Panc1 (cell line): ENCODE data around the gene KRTAP5-1. TPM values are rescaled to one million over a fixed set of nuclear protein-coding genes. Genes with fewer than 3 reads are reported as not detected.

Experiments
- ATAC-seq: fragments of 200-7000 bp; cut with Tn5 transposase; 2 replicates; pipeline ENCODE4 v1.9.1; 2020; ENCODE audit warnings: mild to moderate bottlenecking, moderate library complexity
- BruUV-seq: library from RNA; stranded (reverse); fragments of 400-500 nt; replicated peaks from 2 replicates; lab custom pipeline; 2021; lab: Mats Ljungman, UMichigan
- CTCF ChIA-PET: fragments of 300-600 bp; sonication (Branson Sonifier 250); formaldehyde crosslinking; loops from one replicate; lab custom pipeline; 2022; ENCODE audit warnings: antibody characterized with exemption; lab: Charles Lee
- POLR2A ChIA-PET: fragments of 300-600 bp; sonication (Branson Sonifier 250); formaldehyde crosslinking; loops from one replicate; lab custom pipeline; 2022; ENCODE audit warnings: antibody characterized with exemption; lab: Charles Lee
- DNase-seq: peaks from one replicate; pipeline ENCODE4 v3.0.0-alpha.2; 2010; ENCODE audit warnings: low read depth, low spot score
- H3K27ac ChIP-seq: 2 replicates; pipeline ENCODE4 v1.5.1; 2011; ENCODE audit warnings: mild to moderate bottlenecking, low read length, inconsistent platforms
- H3K27me3 ChIP-seq: fragments of 200-500 bp; sonication (Bioruptor generic); 2 replicates; pipeline ENCODE4 v1.6.0; 2014; ENCODE audit warnings: low read length, inconsistent platforms; ENCODE audit not compliant: control insufficient read depth, insufficient read depth
- H3K36me3 ChIP-seq: fragments of 200-500 bp; sonication (Bioruptor generic); 2 replicates; pipeline ENCODE4 v1.5.1; 2014; ENCODE audit warnings: inconsistent platforms, mild to moderate bottlenecking, low read length, moderate library complexity; ENCODE audit not compliant: control insufficient read depth, insufficient read depth
- H3K4me1 ChIP-seq: 2 replicates; pipeline ENCODE4 v1.5.1; 2011; ENCODE audit warnings: inconsistent platforms, mild to moderate bottlenecking, low read length, moderate library complexity; ENCODE audit not compliant: control insufficient read depth, insufficient read depth
- H3K4me3 ChIP-seq, 2 experiments: 2 replicates each; pipeline ENCODE4 v1.5.1; 2011 to 2012; ENCODE audit warnings: low read depth in 2 of 2, low read length in 2 of 2, mild to moderate bottlenecking in 2 of 2, inconsistent platforms in 1 of 2, moderate library complexity in 1 of 2
- H3K9me3 ChIP-seq: fragments of 200-500 bp; sonication (Bioruptor generic); 2 replicates; pipeline ENCODE4 v1.5.1; 2014; ENCODE audit warnings: low read depth, mild to moderate bottlenecking, inconsistent platforms, low read length, moderate library complexity; ENCODE audit not compliant: control insufficient read depth, insufficient read depth
- POLR2AphosphoS5 ChIP-seq: IDR thresholded peaks from 2 replicates; pipeline ENCODE4 v1.6.1; 2012; ENCODE audit warnings: mild to moderate bottlenecking, low read depth, low read length, moderate library complexity
- REST ChIP-seq, 2 experiments: IDR thresholded peaks; 2 replicates each; pipeline ENCODE4 v1.6.1; 2011 to 2012; ENCODE audit warnings: low read depth in 2 of 2, control low read depth in 1 of 2, low read length in 1 of 2, mild to moderate bottlenecking in 1 of 2, moderate library complexity in 1 of 2; ENCODE audit not compliant: insufficient read depth in 1 of 2
- SIN3A ChIP-seq: IDR thresholded peaks from 2 replicates; pipeline ENCODE4 v1.6.1; 2012; ENCODE audit warnings: low read depth, mild to moderate bottlenecking, low read length, moderate library complexity, borderline replicate concordance; ENCODE audit not compliant: insufficient read depth
- TCF7L2 ChIP-seq: IDR thresholded peaks from 2 replicates; pipeline ENCODE4 v1.6.1; 2011; ENCODE audit warnings: mild to moderate bottlenecking, low read depth, low read length, inconsistent platforms
- in situ Hi-C: cut with HindIII; loops from 2 replicates; pipeline ENCODE4 v1.10.0; 2016; ENCODE audit warnings: low sequenced_read_pairs, low pct_unique_long_range_greater_than_20kb
- intact Hi-C: fragments of 100-400 bp; cut with micrococcal nuclease; formaldehyde crosslinking; loops from one replicate; pipeline ENCODE4 v1.10.0; 2022; ENCODE audit not compliant: unreplicated experiment
- total RNA-seq: library from RNA; stranded (reverse); gene quantifications from one replicate; pipeline ENCODE4 v1.2.1, GENCODE V29; 2021; ENCODE audit not compliant: unreplicated experiment
- TF ChIP-seq, protein P1 (sequence below): fragments of 450-650 bp; IDR thresholded peaks from 2 replicates; pipeline ENCODE4 v1.5.1; 2017; ENCODE audit warnings: mild to moderate bottlenecking

Gene KRTAP5-1
- total RNA-seq, 1 experiment from 2014 or later, result not detected

DNA sequence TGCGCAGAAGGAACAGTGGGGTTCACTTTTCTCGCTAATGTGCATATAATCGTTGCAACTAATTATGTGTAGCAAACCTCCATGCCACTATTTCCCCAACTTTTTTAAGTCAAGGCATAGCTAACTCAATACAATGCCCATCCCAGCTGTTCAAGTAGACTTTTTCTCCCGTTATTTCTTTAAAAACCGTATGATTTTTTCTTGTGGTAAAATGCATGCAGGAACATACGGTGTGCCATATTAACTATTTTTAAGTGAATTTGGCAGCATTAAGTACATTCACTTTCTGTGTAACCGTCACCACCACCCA lies 10.2 kb downstream of the KRTAP5-1 start:
- BruUV-seq, result no TSS peak
- peaks cover 21% of the 10 kb centered on the region for H3K4me1 ChIP-seq
- no peak overlapping the region for H3K4me3 ChIP-seq
- DNase-seq (no peak), ATAC-seq (no peak)
- CTCF ChIA-PET, result interaction anchor here (0.6 to 3.2 kb wide), 15 partner anchors 15 to 312 kb away, joined by 3 to 95 read pairs (median 6); no protein-coding TSS in a partner anchor
- H3K36me3 ChIP-seq, result no peaks in the 10 kb centered on the region
- TF ChIP-seq POLR2AphosphoS5, result no peak
- TF ChIP-seq TCF7L2, result no peak
- TF ChIP-seq, protein P1, sequence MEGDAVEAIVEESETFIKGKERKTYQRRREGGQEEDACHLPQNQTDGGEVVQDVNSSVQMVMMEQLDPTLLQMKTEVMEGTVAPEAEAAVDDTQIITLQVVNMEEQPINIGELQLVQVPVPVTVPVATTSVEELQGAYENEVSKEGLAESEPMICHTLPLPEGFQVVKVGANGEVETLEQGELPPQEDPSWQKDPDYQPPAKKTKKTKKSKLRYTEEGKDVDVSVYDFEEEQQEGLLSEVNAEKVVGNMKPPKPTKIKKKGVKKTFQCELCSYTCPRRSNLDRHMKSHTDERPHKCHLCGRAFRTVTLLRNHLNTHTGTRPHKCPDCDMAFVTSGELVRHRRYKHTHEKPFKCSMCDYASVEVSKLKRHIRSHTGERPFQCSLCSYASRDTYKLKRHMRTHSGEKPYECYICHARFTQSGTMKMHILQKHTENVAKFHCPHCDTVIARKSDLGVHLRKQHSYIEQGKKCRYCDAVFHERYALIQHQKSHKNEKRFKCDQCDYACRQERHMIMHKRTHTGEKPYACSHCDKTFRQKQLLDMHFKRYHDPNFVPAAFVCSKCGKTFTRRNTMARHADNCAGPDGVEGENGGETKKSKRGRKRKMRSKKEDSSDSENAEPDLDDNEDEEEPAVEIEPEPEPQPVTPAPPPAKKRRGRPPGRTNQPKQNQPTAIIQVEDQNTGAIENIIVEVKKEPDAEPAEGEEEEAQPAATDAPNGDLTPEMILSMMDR, result no peak
- no peak for TF ChIP-seq REST (IDR thresholded peaks at IDR 0.05; ENCODE audit: insufficient read depth in 1 of 2, low read depth in 2 of 2, low read length in 1 of 2)
- TF ChIP-seq SIN3A, result no peak
- intact Hi-C loops, result loop anchor here (1.0 kb wide), 1 partner anchor 29 kb away; no protein-coding TSS in a partner anchor
- in situ Hi-C loops, result no loop called here
- peaks cover 4% of the 10 kb centered on the region; the same call in 1 of the 2 replicates for H3K9me3 ChIP-seq
- H3K27ac ChIP-seq, result no peak overlapping the region
- POLR2A ChIA-PET, result interaction anchor here (0.5 to 0.6 kb wide), 4 partner anchors 10 to 357 kb away, joined by 3 to 6 read pairs (median 4); partner anchors contain the start of gene KRTAP5-1
- H3K27me3 ChIP-seq, result no peaks in the 10 kb centered on the region; the same call in 1 of the 2 replicates

DNA sequence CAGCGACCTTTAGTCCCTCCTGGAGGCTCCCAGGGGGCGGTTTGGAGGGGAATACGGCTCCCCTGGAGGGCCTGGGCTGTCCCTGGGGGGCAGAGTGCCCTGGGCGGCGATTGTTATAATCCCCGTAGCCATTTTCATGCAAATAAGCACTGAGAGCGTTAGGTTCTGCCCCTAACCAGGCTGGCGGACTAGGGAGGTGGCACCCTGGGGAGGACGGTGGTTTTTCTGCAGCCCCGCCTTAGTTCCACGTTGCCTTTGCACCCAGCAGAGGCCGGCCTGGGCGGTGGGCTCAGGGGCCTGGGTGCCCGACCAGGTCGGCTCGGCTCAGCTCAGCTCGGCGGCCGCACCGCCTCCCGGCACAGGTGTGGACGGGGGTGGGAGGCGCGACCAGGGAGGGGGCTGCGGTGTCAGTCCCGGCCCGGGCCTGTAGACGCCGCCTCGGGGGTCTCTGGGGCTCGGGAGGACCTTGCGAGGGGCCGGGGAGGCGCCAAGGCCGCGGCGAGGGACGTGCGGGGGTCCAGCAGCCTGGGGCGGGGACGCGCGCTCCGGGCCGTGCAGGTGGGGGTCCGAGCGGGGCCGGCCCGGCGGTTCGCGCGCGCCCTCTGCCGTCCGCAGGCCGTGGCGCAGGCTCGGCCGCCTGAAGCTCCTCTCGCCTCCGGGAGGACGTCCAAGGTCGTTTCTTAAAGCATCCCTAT lies 10.7 kb downstream of the KRTAP5-1 start:
- Histone ChIP-seq H3K4me1 (peaks cover 21% of the 10 kb centered on the region), H3K9me3 (peaks cover 4% of the 10 kb centered on the region; the same call in 1 of the 2 replicates), H3K27ac (no peak overlapping the region), H3K4me3 (peak overlapping the region; percentile 41 to 59), H3K27me3 (no peaks in the 10 kb centered on the region; the same call in 1 of the 2 replicates), H3K36me3 (no peaks in the 10 kb centered on the region)
- ChIA-PET POLR2A (interaction anchor here (0.5 to 0.6 kb wide), 4 partner anchors 10 to 357 kb away, joined by 3 to 6 read pairs (median 4); partner anchors contain the start of gene KRTAP5-1), CTCF (interaction anchor here (0.6 to 3.2 kb wide), 20 partner anchors 8 to 312 kb away, joined by 3 to 95 read pairs (median 4); no protein-coding TSS in a partner anchor)
- DNase-seq (no peak), ATAC-seq (peak; percentile 75)
- TF ChIP-seq POLR2AphosphoS5, result no peak
- TF ChIP-seq, protein P1, result peak; percentile 100
- in situ Hi-C loops (no loop called here), intact Hi-C loops (no loop called here)
- BruUV-seq, result no TSS peak
